Measurements from ENCODE around the gene PTPRN2.

DNA sequence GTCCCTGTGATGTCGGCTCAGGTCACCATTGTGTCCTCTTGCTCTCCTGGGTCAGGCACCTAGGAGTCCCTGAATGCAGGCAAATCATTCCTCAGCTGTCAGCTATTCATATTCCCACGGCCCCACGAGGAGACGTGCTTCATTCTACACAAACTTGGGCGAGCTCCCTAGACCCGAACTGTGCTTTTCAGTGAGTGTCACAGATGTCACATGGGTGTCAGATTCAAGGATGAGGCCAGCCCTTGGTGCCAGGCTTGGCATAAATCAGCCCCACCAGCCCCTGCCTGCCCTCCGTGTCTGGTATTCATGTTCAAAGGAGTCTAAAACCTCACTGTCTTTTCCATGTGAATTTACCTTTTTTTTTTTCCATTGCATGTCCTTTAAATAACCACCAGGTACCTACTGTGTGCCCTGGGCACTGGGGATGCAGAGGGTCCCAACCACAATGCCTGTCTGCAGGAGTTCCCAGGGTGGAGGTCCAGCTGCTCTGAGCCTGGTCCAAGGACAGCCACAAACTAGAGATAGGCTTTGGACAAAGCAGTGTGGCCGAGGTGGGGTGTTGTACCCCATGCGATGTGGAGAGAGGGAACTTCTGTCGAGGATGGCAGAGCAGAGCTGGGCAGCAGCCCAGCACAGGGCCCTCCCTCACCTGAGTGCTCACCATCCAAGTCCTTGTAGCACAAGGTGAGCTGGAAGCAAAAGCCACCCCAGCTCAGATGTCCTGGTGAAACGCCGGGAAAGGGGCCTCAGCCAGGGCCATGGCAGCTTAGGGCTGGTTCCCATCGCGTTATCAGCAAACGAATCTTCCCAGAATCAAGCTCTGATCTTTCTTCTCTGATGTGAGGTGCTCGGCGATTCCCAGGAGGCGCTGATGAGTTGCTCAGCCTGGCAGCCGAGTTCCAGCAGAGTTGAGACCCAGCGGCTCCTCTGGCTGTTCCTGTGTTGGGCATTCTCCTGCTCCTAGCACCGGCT, 611.9 kb downstream of the PTPRN2 start:
- TF ChIP-seq, protein P1, sequence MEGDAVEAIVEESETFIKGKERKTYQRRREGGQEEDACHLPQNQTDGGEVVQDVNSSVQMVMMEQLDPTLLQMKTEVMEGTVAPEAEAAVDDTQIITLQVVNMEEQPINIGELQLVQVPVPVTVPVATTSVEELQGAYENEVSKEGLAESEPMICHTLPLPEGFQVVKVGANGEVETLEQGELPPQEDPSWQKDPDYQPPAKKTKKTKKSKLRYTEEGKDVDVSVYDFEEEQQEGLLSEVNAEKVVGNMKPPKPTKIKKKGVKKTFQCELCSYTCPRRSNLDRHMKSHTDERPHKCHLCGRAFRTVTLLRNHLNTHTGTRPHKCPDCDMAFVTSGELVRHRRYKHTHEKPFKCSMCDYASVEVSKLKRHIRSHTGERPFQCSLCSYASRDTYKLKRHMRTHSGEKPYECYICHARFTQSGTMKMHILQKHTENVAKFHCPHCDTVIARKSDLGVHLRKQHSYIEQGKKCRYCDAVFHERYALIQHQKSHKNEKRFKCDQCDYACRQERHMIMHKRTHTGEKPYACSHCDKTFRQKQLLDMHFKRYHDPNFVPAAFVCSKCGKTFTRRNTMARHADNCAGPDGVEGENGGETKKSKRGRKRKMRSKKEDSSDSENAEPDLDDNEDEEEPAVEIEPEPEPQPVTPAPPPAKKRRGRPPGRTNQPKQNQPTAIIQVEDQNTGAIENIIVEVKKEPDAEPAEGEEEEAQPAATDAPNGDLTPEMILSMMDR (IDR thresholded peaks at IDR 0.05), result no peak
- TF ChIP-seq, protein P2, sequence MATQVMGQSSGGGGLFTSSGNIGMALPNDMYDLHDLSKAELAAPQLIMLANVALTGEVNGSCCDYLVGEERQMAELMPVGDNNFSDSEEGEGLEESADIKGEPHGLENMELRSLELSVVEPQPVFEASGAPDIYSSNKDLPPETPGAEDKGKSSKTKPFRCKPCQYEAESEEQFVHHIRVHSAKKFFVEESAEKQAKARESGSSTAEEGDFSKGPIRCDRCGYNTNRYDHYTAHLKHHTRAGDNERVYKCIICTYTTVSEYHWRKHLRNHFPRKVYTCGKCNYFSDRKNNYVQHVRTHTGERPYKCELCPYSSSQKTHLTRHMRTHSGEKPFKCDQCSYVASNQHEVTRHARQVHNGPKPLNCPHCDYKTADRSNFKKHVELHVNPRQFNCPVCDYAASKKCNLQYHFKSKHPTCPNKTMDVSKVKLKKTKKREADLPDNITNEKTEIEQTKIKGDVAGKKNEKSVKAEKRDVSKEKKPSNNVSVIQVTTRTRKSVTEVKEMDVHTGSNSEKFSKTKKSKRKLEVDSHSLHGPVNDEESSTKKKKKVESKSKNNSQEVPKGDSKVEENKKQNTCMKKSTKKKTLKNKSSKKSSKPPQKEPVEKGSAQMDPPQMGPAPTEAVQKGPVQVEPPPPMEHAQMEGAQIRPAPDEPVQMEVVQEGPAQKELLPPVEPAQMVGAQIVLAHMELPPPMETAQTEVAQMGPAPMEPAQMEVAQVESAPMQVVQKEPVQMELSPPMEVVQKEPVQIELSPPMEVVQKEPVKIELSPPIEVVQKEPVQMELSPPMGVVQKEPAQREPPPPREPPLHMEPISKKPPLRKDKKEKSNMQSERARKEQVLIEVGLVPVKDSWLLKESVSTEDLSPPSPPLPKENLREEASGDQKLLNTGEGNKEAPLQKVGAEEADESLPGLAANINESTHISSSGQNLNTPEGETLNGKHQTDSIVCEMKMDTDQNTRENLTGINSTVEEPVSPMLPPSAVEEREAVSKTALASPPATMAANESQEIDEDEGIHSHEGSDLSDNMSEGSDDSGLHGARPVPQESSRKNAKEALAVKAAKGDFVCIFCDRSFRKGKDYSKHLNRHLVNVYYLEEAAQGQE (IDR thresholded peaks at IDR 0.05; ENCODE audit: insufficient read depth in 1 of 2, low read depth in 2 of 2, low read length in 1 of 2), result no peak
